ENCODE measurements around the gene CHN2.
"Not testable (repeated sequence)": the region's sequence is repeated elsewhere in the genome, so short reads cannot be mapped to it uniquely, and the experiment has no call there.

Gene CHN2

GRCh38 chr7:29185613-29186012 lies 9.0 kb upstream of the CHN2 start:
- DNase-seq, result no peak

- peak in 49 of 56 donors; percentile 14 to 85 (median 54) for DNase-seq
Observed at GRCh38 chr7:29189743-29190201, 4.8 kb upstream of the CHN2 start.

GRCh38 chr7:29190349-29191045 lies 4.1 kb upstream of the CHN2 start:
- DNase-seq, result no peak

- DNase-seq, result no peak
Observed at GRCh38 chr7:29192323-29192722, 2.3 kb upstream of the CHN2 start.

GRCh38 chr7:29192811-29193210 lies 1.8 kb upstream of the CHN2 start:
- peak in 2 of 56 donors; percentile 9 for DNase-seq

- DNase-seq, result peak in 10 of 56 donors; percentile 7 to 56 (median 24)
Observed at GRCh38 chr7:29193316-29194205, 1.0 kb upstream of the CHN2 start.

- peak in 13 of 56 donors; percentile 17 to 60 (median 44) for DNase-seq
Observed at GRCh38 chr7:29194206-29194593, 375 bp upstream of the CHN2 start.

GRCh38 chr7:29196191-29196590 lies 1.6 kb downstream of the CHN2 start:
- DNase-seq, result no peak

- DNase-seq, result no peak
Observed at GRCh38 chr7:29196971-29197595, 2.5 kb downstream of the CHN2 start.

GRCh38 chr7:29197916-29198315 lies 3.3 kb downstream of the CHN2 start:
- no peak for DNase-seq

- no peak for DNase-seq
Observed at GRCh38 chr7:29199776-29200175, 5.2 kb downstream of the CHN2 start.

GRCh38 chr7:29202651-29203069 lies 8.1 kb downstream of the CHN2 start:
- no peak for DNase-seq

- DNase-seq, result no peak
Observed at GRCh38 chr7:29204491-29205272, 10.1 kb downstream of the CHN2 start.

- no peak for DNase-seq
Observed at GRCh38 chr7:29207162-29207801, 12.7 kb downstream of the CHN2 start.

- DNase-seq, result no peak
Observed at GRCh38 chr7:29208410-29209250, 14.1 kb downstream of the CHN2 start.

- DNase-seq, result no peak
Observed at GRCh38 chr7:29209745-29210144, 15.2 kb downstream of the CHN2 start.

GRCh38 chr7:29212736-29213135 lies 18.2 kb downstream of the CHN2 start:
- not testable (repeated sequence) for DNase-seq

GRCh38 chr7:29214056-29214455 lies 19.5 kb downstream of the CHN2 start:
- no peak for DNase-seq

GRCh38 chr7:29214816-29215215 lies 20.2 kb downstream of the CHN2 start:
- no peak for DNase-seq

- DNase-seq, result no peak
Observed at GRCh38 chr7:29216128-29216527, 21.6 kb downstream of the CHN2 start.
